ENCODE measurements around the gene NCOR2. TPM values are rescaled to one million over a fixed set of nuclear protein-coding genes. Genes with fewer than 3 reads are reported as not detected.

NCOR2 gene
- total and polyA plus RNA-seq, 2 donors (not counting 3 experiments of a cell fraction or from before 2014, with no cell fraction given) = 26.5 to 241 TPM

DNA sequence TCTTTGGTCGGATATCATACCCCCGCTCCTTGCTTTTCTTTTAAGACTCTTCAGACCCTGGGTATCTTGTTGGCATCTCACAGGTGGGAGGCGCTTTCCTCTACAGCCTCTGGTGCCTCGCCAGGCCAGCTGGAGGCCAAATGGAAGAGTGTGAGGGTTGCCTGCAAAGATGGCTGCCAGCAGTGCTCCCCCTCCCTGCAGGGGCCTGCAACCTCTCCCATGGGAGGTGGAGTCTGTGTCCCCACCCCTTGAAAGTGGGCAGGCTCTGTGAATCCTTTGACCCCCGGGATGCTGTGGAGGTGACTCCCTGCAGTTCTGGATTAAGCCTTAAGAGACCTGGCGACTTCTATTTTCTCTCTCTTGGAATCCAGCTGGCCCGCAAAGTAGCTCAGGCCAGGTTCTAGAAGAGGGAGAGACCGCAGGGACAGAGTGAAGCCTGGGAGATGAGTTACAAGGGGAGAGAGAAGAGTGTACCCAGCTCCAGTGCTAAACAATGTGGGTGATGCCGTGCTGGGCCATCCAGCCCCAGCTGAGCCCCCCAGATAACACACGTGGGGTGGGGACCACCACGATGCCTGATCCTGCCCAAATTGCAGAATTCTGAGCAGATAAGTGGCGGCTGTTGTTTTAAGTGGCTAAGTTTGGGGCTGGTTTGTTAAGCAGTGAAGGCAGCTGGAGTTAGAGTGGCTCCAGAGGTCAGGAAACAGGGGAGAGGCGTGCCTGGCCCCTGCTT lies 37.9 kb upstream of the NCOR2 start:
- Histone ChIP-seq H3K4me2 (ENCODE audit: insufficient read depth, low read length) (no peak overlapping the region), H4K20me1 (replicated peaks; ENCODE audit: control insufficient read depth, extremely low read depth, insufficient read depth, low read length) (no peaks in the 10 kb centered on the region), H3K36me3 (ENCODE audit: control insufficient read depth in 2 of 2, extremely low read depth in 1 of 2, insufficient read depth in 2 of 2, low read length in 2 of 2) (no peaks in the 10 kb centered on the region), H3K4me3 (replicated peaks in 1 of 3; ENCODE audit: insufficient read depth in 1 of 3, low read depth in 1 of 3, low read length in 3 of 3) (no peak overlapping the region), H3K9me1 (replicated peaks; ENCODE audit: control insufficient read depth, extremely low read depth, insufficient read depth, low read length) (no peaks in the 10 kb centered on the region), H3K4me1 (ENCODE audit: control insufficient read depth, extremely low read depth, insufficient read depth, low read length) (peaks cover 18% of the 10 kb centered on the region), H3K27ac (ENCODE audit: insufficient read depth, low read depth, low read length) (no peak overlapping the region), H2AFZ (ENCODE audit: low read depth, low read length) (no peak overlapping the region), H3K27me3 (ENCODE audit: control insufficient read depth in 2 of 2, insufficient read depth in 2 of 2, low read length in 2 of 2) (no peaks in the 10 kb centered on the region), H3K9ac (replicated peaks; ENCODE audit: extremely low read depth, insufficient read depth, low read length) (no peak overlapping the region), H3K79me2 (ENCODE audit: control insufficient read depth, insufficient read depth, low read length) (no peaks in the 10 kb centered on the region), H3K9me3 (replicated peaks; ENCODE audit: control insufficient read depth, insufficient read depth, low read length) (no peaks in the 10 kb centered on the region)
- ChIA-PET POLR2A (no interaction called here), CTCF (interaction anchor here (0.9 to 1.0 kb wide), 2 partner anchors 9 to 11 kb away, joined by 3 to 4 read pairs; no protein-coding TSS in a partner anchor)
- dilution Hi-C loops (cut with MboI; ENCODE audit: extremely low pct_ligation_motif_present, low sequenced_read_pairs) (no loop called here), intact Hi-C loops (cut with micrococcal nuclease) (loop anchor here (5.0 kb wide), 1 partner anchor 47 kb away; no protein-coding TSS in a partner anchor)
- TF ChIP-seq EZH2 (IDR thresholded peaks at IDR 0.05; ENCODE audit: borderline replicate concordance, low read depth, low read length, severe bottlenecking) (no peak), POLR2AphosphoS5 (IDR thresholded peaks at IDR 0.05; ENCODE audit: insufficient read depth, low read depth, low read length) (no peak), POLR2A (IDR thresholded peaks at IDR 0.05; ENCODE audit: low read depth, low read length) (no peak), JUN (IDR thresholded peaks at IDR 0.05; ENCODE audit: borderline replicate concordance, insufficient read depth, insufficient read length, low read depth) (no peak), FOS (IDR thresholded peaks at IDR 0.05; ENCODE audit: borderline replicate concordance, insufficient read depth, low read length) (no peak), MYC (IDR thresholded peaks at IDR 0.05; ENCODE audit: low read depth, low read length) (no peak)
- TF ChIP-seq, protein P1, sequence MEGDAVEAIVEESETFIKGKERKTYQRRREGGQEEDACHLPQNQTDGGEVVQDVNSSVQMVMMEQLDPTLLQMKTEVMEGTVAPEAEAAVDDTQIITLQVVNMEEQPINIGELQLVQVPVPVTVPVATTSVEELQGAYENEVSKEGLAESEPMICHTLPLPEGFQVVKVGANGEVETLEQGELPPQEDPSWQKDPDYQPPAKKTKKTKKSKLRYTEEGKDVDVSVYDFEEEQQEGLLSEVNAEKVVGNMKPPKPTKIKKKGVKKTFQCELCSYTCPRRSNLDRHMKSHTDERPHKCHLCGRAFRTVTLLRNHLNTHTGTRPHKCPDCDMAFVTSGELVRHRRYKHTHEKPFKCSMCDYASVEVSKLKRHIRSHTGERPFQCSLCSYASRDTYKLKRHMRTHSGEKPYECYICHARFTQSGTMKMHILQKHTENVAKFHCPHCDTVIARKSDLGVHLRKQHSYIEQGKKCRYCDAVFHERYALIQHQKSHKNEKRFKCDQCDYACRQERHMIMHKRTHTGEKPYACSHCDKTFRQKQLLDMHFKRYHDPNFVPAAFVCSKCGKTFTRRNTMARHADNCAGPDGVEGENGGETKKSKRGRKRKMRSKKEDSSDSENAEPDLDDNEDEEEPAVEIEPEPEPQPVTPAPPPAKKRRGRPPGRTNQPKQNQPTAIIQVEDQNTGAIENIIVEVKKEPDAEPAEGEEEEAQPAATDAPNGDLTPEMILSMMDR (IDR thresholded peaks at IDR 0.05; ENCODE audit: extremely low read depth in 1 of 2, insufficient read depth in 1 of 2, low read depth in 1 of 2, low read length in 2 of 2) = no peak
- FAIRE-seq = no peak
- no TSS peak for BruUV-seq (replicated peaks)
- no peak for DNase-seq (ENCODE audit: low read depth, low spot score)
